H1 (cell line): Measurements from ENCODE around the gene TBC1D23.

Source experiments
- ASH2L ChIP-seq: fragments of 200-600, 300-600 bp; sonication (generic); IDR thresholded peaks from one replicate; pipeline ENCODE4 v1.7.1; 2017; ENCODE audit warnings: low read length
- CHD2 ChIP-seq: IDR thresholded peaks from 2 replicates; pipeline ENCODE4 v1.6.1; 2012; ENCODE audit warnings: low read length, improper control_type of control experiment
- CREB1 ChIP-seq: IDR thresholded peaks from 2 replicates; pipeline ENCODE4 v1.6.1; 2012; ENCODE audit warnings: inconsistent platforms
- GABPA ChIP-seq: IDR thresholded peaks from 2 replicates; pipeline ENCODE4 v1.6.1; 2011; ENCODE audit warnings: mild to moderate bottlenecking, low read length, moderate library complexity, borderline replicate concordance; ENCODE audit not compliant: insufficient read depth
- RFX5 ChIP-seq: IDR thresholded peaks from 2 replicates; pipeline ENCODE4 v1.6.1; 2011; ENCODE audit warnings: low read depth, low read length, improper control_type of control experiment, borderline replicate concordance
- SUZ12 ChIP-seq: fragments of 200-600 bp; sonication (generic); IDR thresholded peaks from 2 replicates; pipeline ENCODE4 v1.6.1; 2012; ENCODE audit warnings: mild to moderate bottlenecking, inconsistent platforms, low read length, moderate library complexity, mixed read lengths
- TF ChIP-seq, protein P1 (sequence below), 3 experiments: IDR thresholded peaks; 1 replicate in 2 of 3; 2 replicates in 1 of 3; pipeline versions ENCODE4 v1.5.1 to v1.6.1; 2011; ENCODE audit warnings: low read length in 3 of 3, mild to moderate bottlenecking in 3 of 3, inconsistent platforms in 2 of 3, low read depth in 1 of 3, moderate library complexity in 1 of 3; ENCODE audit not compliant: insufficient read depth in 1 of 3; ENCODE audit errors: control extremely low read depth in 1 of 3

GRCh38 chr3:100360757-100361496 lies 100.1 kb downstream of the TBC1D23 start:
- TF ChIP-seq CHD2, result no peak
- TF ChIP-seq, protein P1, sequence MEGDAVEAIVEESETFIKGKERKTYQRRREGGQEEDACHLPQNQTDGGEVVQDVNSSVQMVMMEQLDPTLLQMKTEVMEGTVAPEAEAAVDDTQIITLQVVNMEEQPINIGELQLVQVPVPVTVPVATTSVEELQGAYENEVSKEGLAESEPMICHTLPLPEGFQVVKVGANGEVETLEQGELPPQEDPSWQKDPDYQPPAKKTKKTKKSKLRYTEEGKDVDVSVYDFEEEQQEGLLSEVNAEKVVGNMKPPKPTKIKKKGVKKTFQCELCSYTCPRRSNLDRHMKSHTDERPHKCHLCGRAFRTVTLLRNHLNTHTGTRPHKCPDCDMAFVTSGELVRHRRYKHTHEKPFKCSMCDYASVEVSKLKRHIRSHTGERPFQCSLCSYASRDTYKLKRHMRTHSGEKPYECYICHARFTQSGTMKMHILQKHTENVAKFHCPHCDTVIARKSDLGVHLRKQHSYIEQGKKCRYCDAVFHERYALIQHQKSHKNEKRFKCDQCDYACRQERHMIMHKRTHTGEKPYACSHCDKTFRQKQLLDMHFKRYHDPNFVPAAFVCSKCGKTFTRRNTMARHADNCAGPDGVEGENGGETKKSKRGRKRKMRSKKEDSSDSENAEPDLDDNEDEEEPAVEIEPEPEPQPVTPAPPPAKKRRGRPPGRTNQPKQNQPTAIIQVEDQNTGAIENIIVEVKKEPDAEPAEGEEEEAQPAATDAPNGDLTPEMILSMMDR (IDR thresholded peaks at IDR 0.05; ENCODE audit: control extremely low read depth in 1 of 3, insufficient read depth in 1 of 3, low read depth in 1 of 3, low read length in 3 of 3), result no peak
- TF ChIP-seq CREB1, result no peak
- no peak for TF ChIP-seq GABPA
- no peak for TF ChIP-seq SUZ12
- TF ChIP-seq RFX5, result no peak
- TF ChIP-seq ASH2L, result no peak
